NCI-H748 treated with DMSO at 0.1 percent for 48 hours (cell line): Measurements from ENCODE around the gene GTF3C6.
A peak's percentile ranks its signal among the peaks of the same experiment; 100 is the strongest.
"Not testable (repeated sequence)": the region's sequence is repeated elsewhere in the genome, so short reads cannot be mapped to it uniquely, and the experiment has no call there.

Source experiments
- DNase-seq: peaks from one replicate; lab custom pipeline; 2025; lab: John Stamatoyannopoulos, UW

The GTF3C6 gene

DNA sequence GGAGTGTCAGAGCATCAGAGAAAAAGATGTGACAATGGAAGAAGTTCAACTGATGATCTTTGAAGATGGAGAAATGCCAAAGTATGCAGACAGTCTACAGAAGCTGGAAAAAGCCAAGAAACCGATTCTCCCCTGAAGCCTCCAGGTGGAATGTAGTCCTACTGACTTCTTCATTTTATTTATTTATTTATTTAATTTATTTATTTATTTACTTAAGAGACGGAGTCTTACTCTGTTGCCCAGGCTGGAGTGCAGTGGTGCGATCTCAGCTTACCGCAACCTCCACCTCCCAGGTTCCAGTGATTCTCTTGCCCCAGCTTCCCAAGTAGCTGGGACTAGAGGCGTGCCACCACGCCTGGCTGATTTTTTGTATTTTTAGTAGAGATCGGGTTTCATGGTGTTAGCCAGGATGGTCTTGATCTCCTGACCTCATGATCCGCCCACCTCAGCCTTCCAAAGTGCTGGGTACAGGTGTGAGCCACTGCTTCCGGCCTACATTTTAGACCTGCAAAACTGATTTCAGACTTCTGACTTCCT lies 21.1 kb downstream of the GTF3C6 start:
- DNase-seq: no peak

DNA sequence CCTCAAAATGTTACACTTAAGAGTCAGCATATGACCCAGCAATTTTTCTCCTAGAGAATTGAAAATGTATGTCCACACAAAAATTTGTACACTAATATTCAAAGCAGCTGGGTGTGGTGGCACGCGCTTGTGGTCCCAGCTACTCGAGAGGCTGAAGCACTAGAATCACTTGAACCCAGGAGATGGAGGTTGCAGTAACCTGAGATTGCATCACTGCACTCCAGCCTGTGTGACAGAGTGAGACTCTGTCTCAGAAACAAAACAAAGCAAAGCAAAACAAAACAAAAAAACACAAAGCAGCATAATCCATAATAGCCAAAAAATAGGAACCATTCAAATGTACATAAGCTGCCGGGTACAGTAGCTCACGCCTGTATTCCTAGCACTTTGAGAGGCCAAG lies 21.7 kb downstream of the GTF3C6 start:
- DNase-seq: no peak

DNA sequence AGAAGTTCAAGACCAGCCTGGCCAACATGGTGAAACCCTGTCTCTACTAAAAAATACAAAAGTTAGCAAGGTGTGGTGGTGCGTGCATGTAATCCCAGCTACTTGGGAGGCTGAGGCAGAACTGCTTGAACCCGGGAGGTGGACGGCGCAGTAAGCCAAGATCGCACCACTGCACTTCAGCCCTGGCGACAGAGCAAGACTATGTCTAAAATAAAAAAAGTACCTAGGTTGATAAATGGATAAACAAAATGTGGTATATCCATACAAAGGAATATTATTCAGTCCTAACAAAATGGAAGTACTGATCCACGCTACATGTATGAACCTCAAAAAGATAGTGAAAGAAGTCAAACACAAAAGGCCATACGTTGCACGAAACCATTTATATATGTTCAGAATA lies 22.1 kb downstream of the GTF3C6 start:
- no peak for DNase-seq

DNA sequence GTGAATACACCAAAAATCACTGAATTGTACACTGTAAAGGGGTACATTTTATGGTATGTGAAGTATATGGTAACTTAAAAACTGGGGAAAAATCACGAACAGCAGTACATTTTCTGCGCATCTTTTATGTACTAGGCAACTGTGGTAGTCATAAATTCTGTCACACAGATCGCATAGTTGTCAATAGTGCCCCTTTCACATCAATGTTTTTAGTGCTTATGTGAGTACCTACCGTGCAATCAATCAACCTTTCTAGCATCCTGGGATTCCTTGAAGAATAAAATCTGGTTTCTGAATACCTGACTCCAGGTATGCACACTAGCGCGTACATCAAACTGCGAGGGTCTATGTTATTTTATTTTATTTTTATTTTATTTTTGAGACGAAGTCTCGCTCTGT lies 22.7 kb downstream of the GTF3C6 start:
- DNase-seq: no peak

GRCh38 chr6:110990840-110991576 lies 32.5 kb downstream of the GTF3C6 start:
- no peak for DNase-seq

GRCh38 chr6:110996691-110997090 lies 38.2 kb downstream of the GTF3C6 start:
- DNase-seq: no peak

- DNase-seq: peak; percentile 13
Measured at GRCh38 chr6:110999634-111000270, 41.2 kb downstream of the GTF3C6 start.

DNA sequence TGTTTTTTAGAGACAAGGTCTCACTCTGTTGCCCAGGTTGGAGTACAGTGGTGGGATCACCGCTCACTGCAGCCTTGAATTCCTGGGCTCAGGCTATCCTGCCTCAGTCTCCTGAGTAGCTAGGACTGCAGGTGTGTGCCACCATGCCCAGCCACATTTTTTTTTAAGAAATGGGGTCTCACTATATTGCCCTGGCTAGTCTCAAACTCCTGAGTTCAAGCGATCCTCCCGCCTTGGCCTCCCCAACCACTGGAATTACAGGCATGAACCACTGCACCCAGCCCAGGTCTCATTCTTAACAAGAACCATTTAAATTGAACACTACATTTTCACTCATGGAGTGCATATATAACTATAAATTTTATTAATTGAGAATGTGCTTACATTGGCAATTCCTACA lies 43.8 kb downstream of the GTF3C6 start:
- no peak for DNase-seq

- peak; percentile 50 for DNase-seq
Measured at GRCh38 chr6:111011360-111012142, 53.0 kb downstream of the GTF3C6 start.

DNA sequence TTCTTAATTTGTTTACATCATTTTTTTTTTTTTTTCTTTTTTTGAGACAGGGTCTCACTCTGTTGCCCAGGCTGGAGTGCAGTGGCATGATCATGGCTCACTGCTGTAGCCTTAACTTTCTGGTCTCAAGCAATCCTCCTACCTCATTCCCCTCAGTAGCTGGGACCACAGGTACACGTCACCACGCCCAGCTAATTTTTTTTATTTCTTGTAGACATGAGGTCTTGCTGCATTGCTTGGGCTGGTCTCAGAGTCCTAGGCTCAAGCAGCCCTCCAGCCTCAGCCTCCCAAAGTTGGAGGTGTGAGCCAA lies 53.6 kb downstream of the GTF3C6 start:
- no peak for DNase-seq

DNA sequence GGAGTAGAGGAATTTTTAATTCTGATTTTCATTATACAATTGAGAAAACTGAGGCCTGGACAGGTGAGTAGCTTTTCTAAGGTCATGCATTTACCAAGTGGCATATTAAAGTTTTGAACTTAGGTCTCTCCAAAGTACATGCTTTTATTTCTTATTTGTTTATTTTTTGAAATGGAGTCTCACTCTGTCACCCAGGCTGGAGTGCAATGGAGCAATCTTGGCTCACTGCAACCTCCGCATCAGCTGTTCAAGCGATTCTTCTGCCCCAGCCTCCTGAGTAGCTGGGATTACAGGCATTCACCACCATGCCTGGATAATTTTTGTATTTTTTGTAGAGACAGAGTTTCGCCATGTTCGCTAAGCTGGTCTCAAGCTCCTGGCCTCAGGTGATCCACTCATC lies 54.0 kb downstream of the GTF3C6 start:
- DNase-seq: not testable (repeated sequence)

DNA sequence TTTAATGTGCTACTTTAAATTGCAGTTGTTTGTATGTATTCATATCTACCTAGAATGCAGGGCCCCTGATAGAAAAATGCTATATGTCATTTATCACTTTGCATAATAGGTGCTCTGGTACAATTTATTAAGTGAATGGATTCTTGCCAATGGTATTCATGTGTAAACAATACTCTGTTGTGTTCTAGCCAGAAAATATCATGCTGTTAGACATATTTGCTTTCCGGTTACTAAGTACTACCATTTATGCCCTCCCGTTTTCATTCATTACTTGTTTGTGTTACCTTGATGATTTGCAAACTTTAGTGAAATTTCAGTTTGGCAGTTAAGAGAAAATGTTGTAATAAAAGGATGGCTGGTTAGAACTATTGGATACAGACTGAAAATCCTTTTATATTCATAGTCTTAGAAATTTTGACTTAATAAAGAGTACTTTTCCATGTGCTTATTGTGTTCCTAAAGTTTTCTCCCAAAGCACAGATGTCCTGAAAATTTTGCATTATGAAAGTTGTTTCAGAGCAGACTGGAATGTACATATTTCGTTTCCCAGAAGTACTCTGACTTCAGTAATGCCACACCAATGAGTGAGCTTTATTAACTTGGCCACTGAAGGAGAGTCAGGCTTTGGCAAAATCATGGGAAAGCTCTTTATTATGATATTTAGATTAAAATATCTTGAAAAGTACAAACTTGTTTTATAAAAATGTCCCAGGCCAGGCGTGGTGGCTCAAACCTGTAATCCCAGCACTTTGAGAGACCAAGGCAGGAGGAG lies 54.8 kb downstream of the GTF3C6 start:
- peak; percentile 71 for DNase-seq

- DNase-seq: no peak
Measured at GRCh38 chr6:111015389-111016124, 57.1 kb downstream of the GTF3C6 start.

GRCh38 chr6:111017241-111017640 lies 58.7 kb downstream of the GTF3C6 start:
- not testable (repeated sequence) for DNase-seq
